ENCODE measurements around the gene GPATCH1. TPM values are rescaled to one million over a fixed set of nuclear protein-coding genes. Genes with fewer than 3 reads are reported as not detected.

The GPATCH1 gene
- total and polyA plus RNA-seq, 2 of the 13 experiments (the other 11 are each of a cell fraction or from before 2014, with no cell fraction given): 6.8 to 6.9 TPM

GRCh38 chr19:33158365-33158764 lies 77.4 kb downstream of the GPATCH1 start (continued):
- TF ChIP-seq ZNF572 (CRISPR knock-in tag; IDR thresholded peaks at IDR 0.05) (no peak), HMG20A (CRISPR knock-in tag; IDR thresholded peaks at IDR 0.05; ENCODE audit: borderline replicate concordance) (peak; percentile 44; the same call in 1 of the 2 replicates), FOXA3 (CRISPR knock-in tag; IDR thresholded peaks at IDR 0.05) (peak; percentile 54; the same call in 1 of the 2 replicates), ATM (IDR thresholded peaks at IDR 0.05; ENCODE audit: borderline replicate concordance) (no peak), MLX (CRISPR knock-in tag; IDR thresholded peaks at IDR 0.05) (no peak), JUNB (CRISPR knock-in tag; IDR thresholded peaks at IDR 0.05; ENCODE audit: borderline replicate concordance) (no peak), PITX1 (CRISPR knock-in tag; IDR thresholded peaks at IDR 0.05) (peak; percentile 48; the same call in 1 of the 2 replicates), HNRNPK (IDR thresholded peaks at IDR 0.05; ENCODE audit: low read depth, low read length, poor library complexity, severe bottlenecking) (no peak), CHCHD3 (CRISPR knock-in tag; IDR thresholded peaks at IDR 0.05) (no peak), ZNF816 (CRISPR knock-in tag; IDR thresholded peaks at IDR 0.05; ENCODE audit: borderline replicate concordance) (no peak), AKAP8 (CRISPR knock-in tag; IDR thresholded peaks at IDR 0.05) (no peak), ARID5B (CRISPR knock-in tag; IDR thresholded peaks at IDR 0.05) (peak; percentile 34; the same call in 1 of the 2 replicates), ZNF691 (CRISPR knock-in tag; IDR thresholded peaks at IDR 0.05; ENCODE audit: borderline replicate concordance, low read depth) (no peak), MNT (IDR thresholded peaks at IDR 0.05) (peak; percentile 25; the same call in 1 of the 2 replicates), PAX8 (CRISPR knock-in tag; IDR thresholded peaks at IDR 0.05; ENCODE audit: borderline replicate concordance) (no peak), ZNF784 (CRISPR knock-in tag; IDR thresholded peaks at IDR 0.05; ENCODE audit: borderline replicate concordance) (no peak), NRL (CRISPR knock-in tag; IDR thresholded peaks at IDR 0.05; ENCODE audit: borderline replicate concordance) (no peak), RXRB (CRISPR knock-in tag; IDR thresholded peaks at IDR 0.05; ENCODE audit: borderline replicate concordance) (0 out of 2 replicates have a peak, but pooled peaks have one; percentile 29), ZNF235 (CRISPR knock-in tag; IDR thresholded peaks at IDR 0.05; ENCODE audit: borderline replicate concordance) (no peak), ZNF256 (CRISPR knock-in tag; conservative IDR thresholded peaks at IDR 0.05) (no peak), HOXA3 (CRISPR knock-in tag; IDR thresholded peaks at IDR 0.05) (0 out of 2 replicates have a peak, but pooled peaks have one; percentile 17), ZNF337 (CRISPR knock-in tag; IDR thresholded peaks at IDR 0.05; ENCODE audit: borderline replicate concordance, low read depth) (no peak)
